ENCODE measurements around the gene CACNA1C.
A peak's percentile ranks its signal among the peaks of the same experiment; 100 is the strongest.
"Not testable (repeated sequence)": the region's sequence is repeated elsewhere in the genome, so short reads cannot be mapped to it uniquely, and the experiment has no call there.

The CACNA1C gene

GRCh38 chr12:2234646-2235350, 182.0 kb downstream of the CACNA1C start:
- DNase-seq (ENCODE audit: low spot score) = no peak

GRCh38 chr12:2236506-2237294, 183.9 kb downstream of the CACNA1C start:
- no peak for DNase-seq (ENCODE audit: low spot score)

GRCh38 chr12:2238111-2238510, 185.3 kb downstream of the CACNA1C start:
- no peak for DNase-seq (ENCODE audit: low spot score)

GRCh38 chr12:2239381-2239871, 186.6 kb downstream of the CACNA1C start:
- peak; percentile 7 for DNase-seq (ENCODE audit: low spot score)

- DNase-seq (ENCODE audit: low spot score) = no peak
Measured at GRCh38 chr12:2240390-2240789, 187.6 kb downstream of the CACNA1C start.

- DNase-seq (ENCODE audit: low spot score) = no peak
Measured at GRCh38 chr12:2240984-2241383, 188.2 kb downstream of the CACNA1C start.

GRCh38 chr12:2242216-2242615, 189.4 kb downstream of the CACNA1C start:
- no peak for DNase-seq (ENCODE audit: low spot score)

- DNase-seq (ENCODE audit: low spot score) = no peak
Measured at GRCh38 chr12:2242816-2243215, 190.0 kb downstream of the CACNA1C start.

GRCh38 chr12:2243275-2243674, 190.5 kb downstream of the CACNA1C start:
- DNase-seq (ENCODE audit: low spot score) = no peak

GRCh38 chr12:2244013-2244861, 191.4 kb downstream of the CACNA1C start:
- no peak for DNase-seq (ENCODE audit: low spot score)

- no peak for DNase-seq (ENCODE audit: low spot score)
Measured at GRCh38 chr12:2246358-2246757, 193.6 kb downstream of the CACNA1C start.

- DNase-seq (ENCODE audit: low spot score) = no peak
Measured at GRCh38 chr12:2247120-2247519, 194.3 kb downstream of the CACNA1C start.

- DNase-seq (ENCODE audit: low spot score) = no peak
Measured at GRCh38 chr12:2247596-2247995, 194.8 kb downstream of the CACNA1C start.

- no peak for DNase-seq (ENCODE audit: low spot score)
Measured at GRCh38 chr12:2248087-2248900, 195.5 kb downstream of the CACNA1C start.

GRCh38 chr12:2248901-2249381, 196.2 kb downstream of the CACNA1C start:
- DNase-seq (ENCODE audit: low spot score) = no peak

- no peak for DNase-seq (ENCODE audit: low spot score)
Measured at GRCh38 chr12:2250797-2251196, 198.0 kb downstream of the CACNA1C start.

GRCh38 chr12:2251526-2252209, 198.9 kb downstream of the CACNA1C start:
- DNase-seq (ENCODE audit: low spot score) = no peak

- no peak for DNase-seq (ENCODE audit: low spot score)
Measured at GRCh38 chr12:2255311-2255710, 202.5 kb downstream of the CACNA1C start.

GRCh38 chr12:2255731-2256130, 202.9 kb downstream of the CACNA1C start:
- not testable (repeated sequence) for DNase-seq (ENCODE audit: low spot score)

GRCh38 chr12:2256453-2256852, 203.7 kb downstream of the CACNA1C start:
- no peak for DNase-seq (ENCODE audit: low spot score)

- no peak for DNase-seq (ENCODE audit: low spot score)
Measured at GRCh38 chr12:2256915-2257314, 204.1 kb downstream of the CACNA1C start.

Measured in globus pallidus (tissue), 1 donor.